ENCODE results near the gene CERS6. TPM values are rescaled to one million over a fixed set of nuclear protein-coding genes. Genes with fewer than 3 reads are reported as not detected.
A peak's percentile ranks its signal among the peaks of the same experiment; 100 is the strongest.
"Not testable (repeated sequence)": the region's sequence is repeated elsewhere in the genome, so short reads cannot be mapped to it uniquely, and the experiment has no call there.

CERS6 gene
- total RNA-seq (2014; rRNA removed; shearing (Covaris generic)) = 13.7 and 15.1 TPM in 2 replicates

- peak; percentile 94 for DNase-seq (ENCODE audit: low read depth)
Measured at GRCh38 chr2:168455645-168456520, at the start of gene CERS6. TSS of gene CERS6 (plus strand) at chr2:168456272. CDS start at chr2:168456449, 177 bp downstream.

DNA sequence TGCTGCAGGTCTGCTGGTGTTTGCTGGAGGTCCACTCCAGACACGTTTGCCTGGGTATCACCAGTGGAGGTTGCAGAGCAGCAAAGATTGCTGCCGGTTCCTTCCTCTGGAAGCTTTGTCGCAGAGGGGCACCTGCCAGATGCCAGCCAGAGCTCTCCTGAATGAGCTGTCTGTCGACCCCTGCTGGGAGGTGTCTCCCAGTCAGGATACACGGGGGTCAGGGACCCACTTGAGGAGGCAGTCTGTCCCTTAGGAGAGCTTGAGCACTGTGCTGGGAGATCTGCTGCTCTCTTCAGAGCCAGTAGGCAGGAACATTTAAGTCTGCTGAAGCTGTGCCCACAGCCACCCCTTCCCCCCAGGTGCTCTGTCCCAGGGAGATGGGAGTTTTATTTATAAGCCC, 43.8 kb upstream of the CERS6 start:
- DNase-seq (ENCODE audit: low read depth) = not testable (repeated sequence)

DNA sequence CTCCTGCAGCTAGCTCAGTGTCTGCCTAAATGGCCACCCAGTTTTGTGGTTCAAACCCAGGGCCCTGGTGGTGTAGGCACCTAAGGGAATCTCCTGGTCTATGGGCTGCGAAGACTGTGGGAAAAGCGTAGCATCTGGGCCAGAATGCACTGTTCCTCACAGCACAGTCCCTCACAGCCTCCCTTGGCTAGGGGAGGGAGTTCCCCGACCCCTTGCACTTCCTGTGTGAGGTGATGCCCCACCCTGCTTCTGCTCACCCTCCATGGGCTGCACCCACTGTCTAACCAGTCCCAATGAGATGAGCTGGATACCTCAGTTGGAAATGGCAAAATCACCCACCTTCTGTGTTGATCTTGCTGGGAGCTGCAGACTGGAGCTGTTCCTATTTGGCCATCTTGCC, 43.0 kb upstream of the CERS6 start:
- DNase-seq (ENCODE audit: low read depth) = not testable (repeated sequence)

GRCh38 chr2:168416555-168416954, 39.5 kb upstream of the CERS6 start:
- no peak for DNase-seq (ENCODE audit: low read depth)

- no peak for DNase-seq (ENCODE audit: low read depth)
Measured at GRCh38 chr2:168422584-168422983, 33.5 kb upstream of the CERS6 start.

DNA sequence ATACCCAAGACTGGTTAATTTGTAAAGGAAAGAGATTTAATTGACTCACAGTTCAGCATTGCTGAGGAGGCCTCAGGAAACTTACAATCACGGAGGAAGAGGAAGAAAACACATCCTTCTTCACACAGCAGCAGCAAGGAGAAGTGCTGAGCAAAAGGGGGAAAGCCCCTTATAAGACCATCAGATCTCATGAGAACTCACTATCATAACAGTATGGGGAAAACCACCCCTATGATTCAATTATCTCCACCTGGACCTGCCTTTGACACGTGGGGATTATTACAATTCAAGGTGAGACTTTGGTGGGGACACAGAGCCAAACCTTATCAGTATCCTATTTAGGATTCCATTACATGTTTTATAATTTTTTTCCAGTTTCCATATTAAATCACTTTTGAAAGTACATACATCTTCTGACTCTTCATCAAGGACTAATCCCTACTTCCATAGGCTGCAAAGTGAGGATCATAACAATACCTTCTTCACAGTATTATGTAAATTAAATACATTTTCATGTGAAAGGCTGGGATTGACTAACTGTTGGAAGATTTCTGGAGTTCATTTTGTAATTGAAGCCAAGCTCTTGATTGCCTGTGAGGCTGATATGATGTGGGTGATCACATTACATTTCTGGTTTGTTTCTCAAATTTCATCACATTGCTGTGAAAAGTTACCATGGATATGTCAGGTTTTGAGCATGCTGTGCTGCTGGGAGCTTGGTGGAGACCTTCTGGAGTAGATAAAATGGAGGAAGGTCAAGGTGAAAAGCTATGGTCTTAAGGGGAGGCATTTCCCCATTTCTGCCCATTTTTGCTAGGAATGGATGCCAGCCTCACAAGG, 31.7 kb upstream of the CERS6 start:
- no peak for DNase-seq (ENCODE audit: low read depth)

- DNase-seq (ENCODE audit: low read depth) = no peak
Measured at GRCh38 chr2:168424971-168425370, 31.1 kb upstream of the CERS6 start.

DNA sequence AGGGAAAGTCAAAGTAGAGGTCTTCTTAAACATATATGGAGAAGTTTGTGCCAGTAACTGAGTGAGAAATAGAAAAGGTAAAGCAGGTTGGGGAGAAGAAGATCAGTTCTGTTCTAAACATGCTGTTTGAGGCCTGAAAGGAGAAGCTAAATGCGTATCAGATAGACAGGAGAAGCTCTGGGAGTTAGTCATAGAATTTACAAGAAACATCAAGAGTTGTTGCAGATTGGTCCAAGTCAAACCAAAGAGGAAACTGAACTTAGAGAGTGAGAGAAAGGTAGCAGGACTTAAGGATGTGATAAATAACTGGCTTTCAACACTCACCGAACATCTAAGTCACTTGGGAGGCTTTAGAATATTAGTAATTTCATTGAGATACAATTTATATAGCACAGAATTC, 29.2 kb upstream of the CERS6 start:
- DNase-seq (ENCODE audit: low read depth) = no peak

DNA sequence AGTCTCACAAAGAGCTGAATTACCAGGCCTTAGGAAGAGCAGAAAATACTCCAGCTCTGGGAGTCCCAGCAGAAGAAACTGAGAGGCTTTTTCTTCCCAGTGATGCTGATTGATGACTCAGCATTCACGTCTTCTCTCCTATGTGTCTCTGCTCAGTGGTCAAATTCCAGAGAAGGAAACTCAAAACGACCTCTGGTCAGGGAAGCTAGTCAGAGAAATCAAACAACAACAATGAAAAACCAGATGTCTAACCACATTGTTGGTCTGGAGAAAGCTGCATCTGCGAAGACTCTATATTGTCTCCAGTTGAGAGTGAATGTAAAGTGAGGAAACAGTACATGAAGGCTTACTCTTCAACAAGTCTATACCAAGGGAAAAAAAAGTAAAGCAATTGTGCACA, 28.6 kb upstream of the CERS6 start:
- DNase-seq (ENCODE audit: low read depth) = peak; percentile 59

GRCh38 chr2:168428431-168428830, 27.6 kb upstream of the CERS6 start:
- no peak for DNase-seq (ENCODE audit: low read depth)

DNA sequence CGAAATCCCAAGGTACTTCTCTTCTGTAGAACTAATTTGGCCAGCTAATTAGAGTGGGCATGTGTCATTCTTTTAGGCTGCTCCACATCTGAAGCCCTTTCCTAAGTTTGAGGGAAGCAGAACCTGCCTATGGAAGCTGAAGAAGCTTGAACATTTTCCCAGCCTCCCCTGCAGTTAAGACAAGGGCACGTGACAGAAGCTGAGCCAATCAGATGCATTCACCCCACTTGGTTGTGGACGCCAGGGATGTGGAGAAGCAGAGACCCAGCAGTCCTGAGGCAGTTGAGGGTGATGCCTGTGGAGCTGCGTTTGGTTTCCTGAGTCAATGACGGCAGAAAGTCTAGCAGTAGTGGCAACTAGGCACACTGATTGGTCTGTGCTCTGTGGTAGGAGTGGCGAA, 26.1 kb upstream of the CERS6 start:
- peak; percentile 14 for DNase-seq (ENCODE audit: low read depth)

GRCh38 chr2:168430431-168430830, 25.6 kb upstream of the CERS6 start:
- DNase-seq (ENCODE audit: low read depth) = no peak

DNA sequence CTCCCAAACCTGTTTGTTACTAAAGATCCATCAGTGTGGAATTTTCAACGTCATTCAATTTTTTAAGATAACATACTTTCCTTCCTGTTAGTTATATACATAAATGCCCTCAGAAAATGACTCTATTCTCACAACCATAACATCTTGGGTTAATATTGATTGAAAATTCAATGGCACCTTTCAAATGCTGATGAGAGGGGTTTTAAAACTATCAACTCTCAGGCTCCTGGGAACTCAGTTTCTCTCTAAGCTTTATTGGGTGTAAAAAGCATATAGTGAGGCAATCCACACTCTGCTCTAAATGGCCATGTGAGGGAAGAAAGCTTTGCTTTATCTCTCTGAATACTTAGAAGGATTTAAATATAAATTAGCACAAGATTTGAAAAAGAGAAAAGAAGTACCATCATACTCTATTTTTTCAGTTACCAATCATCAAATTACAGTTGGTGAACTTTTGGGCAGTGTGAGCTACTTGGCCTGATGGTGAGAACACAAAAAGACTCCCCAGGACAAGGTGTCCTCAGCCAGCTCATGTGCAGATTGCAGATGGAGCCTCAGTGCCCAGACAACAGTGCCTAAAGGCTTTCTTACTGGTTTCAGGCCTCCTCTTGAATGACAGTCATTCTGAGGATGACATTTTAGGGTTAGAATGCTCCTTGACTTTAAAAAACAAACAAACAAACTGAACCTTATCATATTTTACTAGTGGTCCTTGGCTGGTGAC, 24.6 kb upstream of the CERS6 start:
- no peak for DNase-seq (ENCODE audit: low read depth)

DNA sequence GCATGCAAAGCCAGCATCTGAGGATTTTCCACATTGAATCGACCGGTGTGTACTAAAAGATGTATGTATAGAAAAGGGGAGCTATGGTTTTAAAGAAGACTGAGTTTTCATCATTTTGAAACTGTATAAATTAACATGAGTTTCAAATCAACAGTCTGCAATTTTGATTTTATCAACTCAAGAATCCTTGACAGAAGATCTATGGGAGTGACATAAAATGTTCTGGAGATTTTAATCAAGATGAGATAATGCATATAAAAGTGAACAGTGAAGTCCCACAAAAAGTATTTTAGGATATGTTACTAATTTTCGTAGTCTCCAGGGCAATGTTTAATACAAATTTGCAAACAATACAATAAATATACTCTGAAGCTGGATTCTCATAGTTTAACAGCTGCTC, 24.0 kb upstream of the CERS6 start:
- DNase-seq (ENCODE audit: low read depth) = no peak

DNA sequence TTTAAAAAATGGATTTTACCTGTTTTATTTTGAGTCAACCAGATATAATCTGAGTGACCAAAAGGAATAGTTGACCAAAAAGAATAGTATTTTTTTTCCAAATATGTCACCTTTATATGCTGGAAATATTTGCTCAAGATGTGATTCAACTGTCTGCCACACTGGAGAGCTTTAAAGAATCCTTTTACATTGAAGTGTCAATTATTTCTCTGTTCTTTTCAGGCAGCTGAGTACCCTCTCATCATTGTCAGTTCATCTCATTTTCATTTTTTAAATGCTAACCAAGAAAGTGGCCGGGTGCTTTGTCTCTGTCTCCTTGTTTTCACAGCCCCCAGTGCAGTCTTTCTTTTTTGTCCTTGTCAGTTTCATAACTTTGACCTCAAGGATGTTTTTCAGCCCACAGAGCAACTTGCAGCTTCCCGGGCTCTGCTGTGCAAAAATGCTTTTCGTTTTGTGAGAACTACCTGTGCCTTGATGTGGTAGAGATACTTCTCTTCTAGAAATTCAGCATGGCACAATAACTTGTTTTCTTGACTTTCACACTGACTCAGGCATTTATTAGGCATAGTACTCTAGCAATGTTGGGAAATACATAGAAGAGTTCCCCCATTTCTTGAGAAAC, 23.4 kb upstream of the CERS6 start:
- DNase-seq (ENCODE audit: low read depth) = no peak

- DNase-seq (ENCODE audit: low read depth) = no peak
Measured at GRCh38 chr2:168433527-168433926, 22.5 kb upstream of the CERS6 start.

- peak; percentile 10 for DNase-seq (ENCODE audit: low read depth)
Measured at GRCh38 chr2:168434146-168434545, 21.9 kb upstream of the CERS6 start.

- no peak for DNase-seq (ENCODE audit: low read depth)
Measured at GRCh38 chr2:168436840-168437239, 19.2 kb upstream of the CERS6 start.

- DNase-seq (ENCODE audit: low read depth) = no peak
Measured at GRCh38 chr2:168438553-168438952, 17.5 kb upstream of the CERS6 start.

- peak; percentile 29 for DNase-seq (ENCODE audit: low read depth)
Measured at GRCh38 chr2:168439536-168439935, 16.5 kb upstream of the CERS6 start.

DNA sequence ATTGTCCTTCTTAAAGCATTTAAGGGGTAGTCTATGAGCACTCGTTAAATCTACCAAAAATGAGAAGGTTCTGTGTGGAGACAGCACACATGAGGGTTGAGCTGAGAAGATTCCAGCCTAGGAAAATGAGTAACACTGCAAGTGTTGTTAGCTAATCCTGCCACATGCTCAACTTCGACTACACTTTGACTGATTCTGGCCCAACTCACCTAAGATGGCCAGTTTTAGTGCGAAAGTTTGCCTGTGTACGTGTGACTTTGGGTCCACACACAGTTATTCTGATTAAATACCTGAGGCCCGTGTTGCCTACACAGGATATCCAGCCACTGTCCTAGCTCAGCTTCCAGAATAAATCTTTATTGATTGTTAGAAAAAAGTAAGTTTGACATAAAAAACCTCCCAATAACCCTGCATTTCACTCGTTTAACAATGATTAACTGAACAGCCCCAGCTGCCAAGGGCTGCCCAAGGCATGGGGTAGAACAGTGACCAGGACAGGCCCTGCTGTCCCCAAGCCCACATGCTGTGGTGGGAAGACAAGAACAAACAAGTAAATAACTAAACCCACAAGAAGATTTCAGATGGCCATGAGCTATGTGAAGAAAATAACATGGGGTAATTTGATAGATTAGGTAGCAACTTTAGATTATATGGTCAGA, 14.7 kb upstream of the CERS6 start:
- DNase-seq (ENCODE audit: low read depth) = no peak

Data from RPMI7951 (cell line).